ENCODE measurements around the gene METTL27. TPM values are rescaled to one million over a fixed set of nuclear protein-coding genes. Genes with fewer than 3 reads are reported as not detected.

METTL27 gene
- total RNA-seq, 1 experiment from 2014 or later, result 4.3 TPM

GRCh38 chr7:73801577-73801976 lies 40.7 kb downstream of the METTL27 start (continued):
- TF ChIP-seq ATF3 (CRISPR knock-in tag; conservative IDR thresholded peaks at IDR 0.05) (no peak), TEAD4 (CRISPR knock-in tag; IDR thresholded peaks at IDR 0.05) (no peak), NFYB (CRISPR knock-in tag; conservative IDR thresholded peaks at IDR 0.05; ENCODE audit: low read depth) (no peak)

- CTCF ChIA-PET, result interaction anchor here (0.7 to 1.7 kb wide), 3 partner anchors 11 to 74 kb away, joined by 3 to 5 read pairs (median 4); no protein-coding TSS in a partner anchor
- Mint-ChIP-seq H3K4me3 (no peak overlapping the region), H3K27me3 (ENCODE audit: low read depth) (peaks cover 6% of the 10 kb centered on the region; the same call in 1 of the 2 replicates), H3K9me3 (peaks cover 5% of the 10 kb centered on the region), H3K36me3 (peaks cover 5% of the 10 kb centered on the region; the same call in 1 of the 2 replicates), H3K4me1 (peaks cover 7% of the 10 kb centered on the region), H3K27ac (no peak overlapping the region; the same call in 1 of the 2 replicates)
- POLR2A ChIA-PET, result no interaction called here
- no peak for DNase-seq (ENCODE audit: low spot score)
- no peak for ATAC-seq
- TF ChIP-seq ZNF263 (CRISPR knock-in tag; IDR thresholded peaks at IDR 0.05; ENCODE audit: low read depth) (no peak), FOXJ3 (CRISPR knock-in tag; IDR thresholded peaks at IDR 0.05; ENCODE audit: borderline replicate concordance) (no peak), GABPB1 (CRISPR knock-in tag; IDR thresholded peaks at IDR 0.05) (no peak), ZNF219 (CRISPR knock-in tag; IDR thresholded peaks at IDR 0.05; ENCODE audit: borderline replicate concordance) (no peak), GTF2I (CRISPR knock-in tag; conservative IDR thresholded peaks at IDR 0.05) (no peak), TP53 (CRISPR knock-in tag; IDR thresholded peaks at IDR 0.05) (no peak), ATF3 (CRISPR knock-in tag; conservative IDR thresholded peaks at IDR 0.05) (no peak), KAT7 (CRISPR knock-in tag; IDR thresholded peaks at IDR 0.05; ENCODE audit: borderline replicate concordance) (no peak), RORB (CRISPR knock-in tag; IDR thresholded peaks at IDR 0.05) (no peak), ZNF425 (CRISPR knock-in tag; conservative IDR thresholded peaks at IDR 0.05) (no peak), GRHL2 (CRISPR knock-in tag; IDR thresholded peaks at IDR 0.05; ENCODE audit: insufficient replicate concordance, severe bottlenecking) (no peak)
- TF ChIP-seq, protein P1, sequence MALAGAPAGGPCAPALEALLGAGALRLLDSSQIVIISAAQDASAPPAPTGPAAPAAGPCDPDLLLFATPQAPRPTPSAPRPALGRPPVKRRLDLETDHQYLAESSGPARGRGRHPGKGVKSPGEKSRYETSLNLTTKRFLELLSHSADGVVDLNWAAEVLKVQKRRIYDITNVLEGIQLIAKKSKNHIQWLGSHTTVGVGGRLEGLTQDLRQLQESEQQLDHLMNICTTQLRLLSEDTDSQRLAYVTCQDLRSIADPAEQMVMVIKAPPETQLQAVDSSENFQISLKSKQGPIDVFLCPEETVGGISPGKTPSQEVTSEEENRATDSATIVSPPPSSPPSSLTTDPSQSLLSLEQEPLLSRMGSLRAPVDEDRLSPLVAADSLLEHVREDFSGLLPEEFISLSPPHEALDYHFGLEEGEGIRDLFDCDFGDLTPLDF (CRISPR knock-in tag; IDR thresholded peaks at IDR 0.05), result no peak
- TF ChIP-seq, protein P2, sequence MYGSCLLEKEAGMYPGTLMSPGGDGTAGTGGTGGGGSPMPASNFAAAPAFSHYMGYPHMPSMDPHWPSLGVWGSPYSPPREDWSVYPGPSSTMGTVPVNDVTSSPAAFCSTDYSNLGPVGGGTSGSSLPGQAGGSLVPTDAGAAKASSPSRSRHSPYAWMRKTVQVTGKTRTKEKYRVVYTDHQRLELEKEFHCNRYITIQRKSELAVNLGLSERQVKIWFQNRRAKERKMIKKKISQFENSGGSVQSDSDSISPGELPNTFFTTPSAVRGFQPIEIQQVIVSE (CRISPR knock-in tag; IDR thresholded peaks at IDR 0.05; ENCODE audit: borderline replicate concordance), result no peak
- TF ChIP-seq, protein P3, sequence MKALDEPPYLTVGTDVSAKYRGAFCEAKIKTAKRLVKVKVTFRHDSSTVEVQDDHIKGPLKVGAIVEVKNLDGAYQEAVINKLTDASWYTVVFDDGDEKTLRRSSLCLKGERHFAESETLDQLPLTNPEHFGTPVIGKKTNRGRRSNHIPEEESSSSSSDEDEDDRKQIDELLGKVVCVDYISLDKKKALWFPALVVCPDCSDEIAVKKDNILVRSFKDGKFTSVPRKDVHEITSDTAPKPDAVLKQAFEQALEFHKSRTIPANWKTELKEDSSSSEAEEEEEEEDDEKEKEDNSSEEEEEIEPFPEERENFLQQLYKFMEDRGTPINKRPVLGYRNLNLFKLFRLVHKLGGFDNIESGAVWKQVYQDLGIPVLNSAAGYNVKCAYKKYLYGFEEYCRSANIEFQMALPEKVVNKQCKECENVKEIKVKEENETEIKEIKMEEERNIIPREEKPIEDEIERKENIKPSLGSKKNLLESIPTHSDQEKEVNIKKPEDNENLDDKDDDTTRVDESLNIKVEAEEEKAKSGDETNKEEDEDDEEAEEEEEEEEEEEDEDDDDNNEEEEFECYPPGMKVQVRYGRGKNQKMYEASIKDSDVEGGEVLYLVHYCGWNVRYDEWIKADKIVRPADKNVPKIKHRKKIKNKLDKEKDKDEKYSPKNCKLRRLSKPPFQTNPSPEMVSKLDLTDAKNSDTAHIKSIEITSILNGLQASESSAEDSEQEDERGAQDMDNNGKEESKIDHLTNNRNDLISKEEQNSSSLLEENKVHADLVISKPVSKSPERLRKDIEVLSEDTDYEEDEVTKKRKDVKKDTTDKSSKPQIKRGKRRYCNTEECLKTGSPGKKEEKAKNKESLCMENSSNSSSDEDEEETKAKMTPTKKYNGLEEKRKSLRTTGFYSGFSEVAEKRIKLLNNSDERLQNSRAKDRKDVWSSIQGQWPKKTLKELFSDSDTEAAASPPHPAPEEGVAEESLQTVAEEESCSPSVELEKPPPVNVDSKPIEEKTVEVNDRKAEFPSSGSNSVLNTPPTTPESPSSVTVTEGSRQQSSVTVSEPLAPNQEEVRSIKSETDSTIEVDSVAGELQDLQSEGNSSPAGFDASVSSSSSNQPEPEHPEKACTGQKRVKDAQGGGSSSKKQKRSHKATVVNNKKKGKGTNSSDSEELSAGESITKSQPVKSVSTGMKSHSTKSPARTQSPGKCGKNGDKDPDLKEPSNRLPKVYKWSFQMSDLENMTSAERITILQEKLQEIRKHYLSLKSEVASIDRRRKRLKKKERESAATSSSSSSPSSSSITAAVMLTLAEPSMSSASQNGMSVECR (CRISPR knock-in tag; IDR thresholded peaks at IDR 0.05; ENCODE audit: borderline replicate concordance), result no peak
- TF ChIP-seq, protein P4, sequence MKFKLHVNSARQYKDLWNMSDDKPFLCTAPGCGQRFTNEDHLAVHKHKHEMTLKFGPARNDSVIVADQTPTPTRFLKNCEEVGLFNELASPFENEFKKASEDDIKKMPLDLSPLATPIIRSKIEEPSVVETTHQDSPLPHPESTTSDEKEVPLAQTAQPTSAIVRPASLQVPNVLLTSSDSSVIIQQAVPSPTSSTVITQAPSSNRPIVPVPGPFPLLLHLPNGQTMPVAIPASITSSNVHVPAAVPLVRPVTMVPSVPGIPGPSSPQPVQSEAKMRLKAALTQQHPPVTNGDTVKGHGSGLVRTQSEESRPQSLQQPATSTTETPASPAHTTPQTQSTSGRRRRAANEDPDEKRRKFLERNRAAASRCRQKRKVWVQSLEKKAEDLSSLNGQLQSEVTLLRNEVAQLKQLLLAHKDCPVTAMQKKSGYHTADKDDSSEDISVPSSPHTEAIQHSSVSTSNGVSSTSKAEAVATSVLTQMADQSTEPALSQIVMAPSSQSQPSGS (CRISPR knock-in tag; IDR thresholded peaks at IDR 0.05; ENCODE audit: borderline replicate concordance, low read depth), result no peak
- TF ChIP-seq, protein P5, sequence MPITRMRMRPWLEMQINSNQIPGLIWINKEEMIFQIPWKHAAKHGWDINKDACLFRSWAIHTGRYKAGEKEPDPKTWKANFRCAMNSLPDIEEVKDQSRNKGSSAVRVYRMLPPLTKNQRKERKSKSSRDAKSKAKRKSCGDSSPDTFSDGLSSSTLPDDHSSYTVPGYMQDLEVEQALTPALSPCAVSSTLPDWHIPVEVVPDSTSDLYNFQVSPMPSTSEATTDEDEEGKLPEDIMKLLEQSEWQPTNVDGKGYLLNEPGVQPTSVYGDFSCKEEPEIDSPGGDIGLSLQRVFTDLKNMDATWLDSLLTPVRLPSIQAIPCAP (CRISPR knock-in tag; IDR thresholded peaks at IDR 0.05), result no peak
Measured at GRCh38 chr7:73799282-73800141, 42.8 kb downstream of the METTL27 start.

Data from WTC11 (cell line).